Activated CD4-positive, alpha-beta T cell treated with anti-CD3 and anti-CD28 coated beads, Interleukin-2, Interleukin-6, amounts not matched to agents 100 ng/mL and 50 ng/mL, durations not matched to agents 16 hours and 8 hours (primary cell): ENCODE data around the gene FER.
"Not testable (repeated sequence)": the region's sequence is repeated elsewhere in the genome, so short reads cannot be mapped to it uniquely, and the experiment has no call there.

ENCODE experiments used
- DNase-seq: peaks from one replicate; pipeline ENCODE4 v3.0.0-alpha.2; 2020

Gene FER

DNA sequence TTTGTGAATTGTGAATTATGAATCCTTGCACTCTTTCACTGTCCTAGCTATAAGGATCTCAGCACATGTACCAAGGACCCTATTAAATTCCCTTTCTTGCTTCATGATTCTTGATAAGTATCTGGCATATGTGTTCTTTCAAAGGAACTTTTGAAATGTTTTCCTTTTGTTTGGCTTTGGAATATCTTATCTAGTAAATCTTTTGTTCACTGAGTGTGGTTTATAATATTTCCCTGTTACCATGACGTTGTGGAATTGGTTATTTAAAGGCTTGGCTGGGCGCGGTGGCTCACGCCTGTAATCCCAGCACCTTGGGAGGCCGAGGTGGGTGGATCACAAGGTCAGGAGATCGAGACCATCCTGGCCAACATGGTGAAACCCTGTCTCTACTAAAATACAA is 151.5 kb downstream of the FER start:
- not testable (repeated sequence) for DNase-seq

DNA sequence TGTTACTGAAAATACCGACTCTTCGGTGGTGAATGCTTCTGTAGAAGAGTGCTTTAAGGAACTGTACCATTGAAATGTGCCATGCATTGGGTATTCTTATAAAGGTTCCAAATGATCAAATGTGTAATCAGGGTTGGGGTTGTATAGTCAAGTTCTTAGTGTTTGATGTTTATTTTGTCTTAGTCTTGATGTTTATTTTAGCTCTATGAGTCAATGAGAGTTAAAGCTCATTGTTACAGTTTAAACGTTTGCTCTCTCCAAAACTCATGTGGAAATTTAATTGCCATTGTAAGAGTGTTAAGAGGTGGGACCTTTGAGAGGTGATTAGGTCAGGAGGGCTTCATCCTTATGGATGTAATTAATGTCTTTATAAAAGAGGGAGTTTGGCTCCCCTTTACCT is 153.0 kb downstream of the FER start:
- no peak for DNase-seq

DNA sequence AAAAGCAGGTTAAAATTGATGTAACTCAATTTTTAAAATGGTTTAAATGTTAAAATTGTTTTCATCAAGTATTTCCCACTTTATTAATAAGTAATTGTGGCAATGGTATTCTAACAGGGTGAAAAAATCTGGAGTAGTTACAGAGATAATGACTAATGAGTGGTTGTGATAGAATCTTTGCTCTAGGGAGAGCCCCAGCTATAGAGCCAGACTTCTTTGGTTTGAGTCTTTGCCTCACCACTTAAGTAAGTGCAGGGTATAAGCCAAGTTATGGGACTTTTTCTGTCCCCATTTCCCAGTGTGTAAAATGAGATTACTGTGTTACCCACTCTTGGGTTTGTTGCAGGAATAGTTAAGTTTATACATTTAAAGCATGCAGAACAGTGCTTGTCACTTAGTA is 158.1 kb downstream of the FER start:
- DNase-seq = no peak

DNA sequence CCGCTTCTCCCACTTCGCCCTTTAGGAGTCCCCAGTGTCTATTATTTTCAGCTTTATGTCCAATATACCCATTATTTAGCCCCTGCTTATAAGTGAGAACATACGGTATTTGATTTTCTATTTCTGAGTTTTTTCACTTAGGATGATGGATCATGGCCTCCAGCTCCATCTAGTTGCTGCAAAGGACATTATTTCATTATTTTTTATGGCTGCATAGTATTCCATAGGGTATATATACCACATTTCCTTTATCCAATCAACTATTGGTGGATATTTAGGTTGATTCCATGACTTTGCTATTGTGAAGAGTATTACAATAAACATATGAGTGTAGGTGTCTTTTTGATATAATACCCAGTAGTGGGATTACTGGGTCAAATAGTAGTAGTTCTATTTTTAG is 162.9 kb downstream of the FER start:
- DNase-seq = no peak

DNA sequence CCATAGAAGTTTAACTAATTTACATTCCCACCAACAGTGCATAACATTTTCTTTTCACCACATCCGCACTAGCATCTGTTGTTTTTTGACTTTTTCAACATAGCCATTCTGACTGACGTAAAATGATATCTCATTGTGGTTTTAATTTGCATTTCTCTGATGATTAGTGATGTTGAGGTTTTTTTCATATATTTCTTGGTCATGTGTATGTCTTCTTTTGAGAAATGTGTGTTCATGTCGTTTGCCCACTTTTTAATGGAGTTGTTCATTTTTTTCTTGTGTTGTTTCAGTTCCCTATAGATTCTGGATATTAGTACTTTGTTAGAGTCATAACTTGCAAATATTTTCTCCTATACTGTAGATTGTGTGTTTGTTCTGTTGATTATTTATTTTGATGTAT is 163.4 kb downstream of the FER start:
- no peak for DNase-seq

DNA sequence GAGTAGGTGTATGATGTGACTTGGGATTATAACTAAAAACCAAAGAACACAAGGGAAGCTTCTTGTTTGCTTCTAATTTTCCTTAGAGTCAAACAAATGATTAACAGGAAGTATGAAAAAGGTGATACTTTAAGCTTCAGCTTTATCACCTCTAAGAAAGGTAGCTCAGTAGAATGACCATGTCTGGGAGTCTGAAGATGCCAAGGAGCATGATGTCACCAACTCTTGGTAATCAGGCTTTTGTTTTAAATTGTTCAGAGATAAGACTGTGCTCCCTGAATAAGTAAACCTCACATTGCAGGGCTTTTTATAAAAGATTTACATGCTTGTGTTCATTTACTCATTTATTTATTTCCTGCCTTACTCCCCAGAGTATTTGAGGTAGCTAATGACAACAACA is 169.9 kb downstream of the FER start:
- no peak for DNase-seq

DNA sequence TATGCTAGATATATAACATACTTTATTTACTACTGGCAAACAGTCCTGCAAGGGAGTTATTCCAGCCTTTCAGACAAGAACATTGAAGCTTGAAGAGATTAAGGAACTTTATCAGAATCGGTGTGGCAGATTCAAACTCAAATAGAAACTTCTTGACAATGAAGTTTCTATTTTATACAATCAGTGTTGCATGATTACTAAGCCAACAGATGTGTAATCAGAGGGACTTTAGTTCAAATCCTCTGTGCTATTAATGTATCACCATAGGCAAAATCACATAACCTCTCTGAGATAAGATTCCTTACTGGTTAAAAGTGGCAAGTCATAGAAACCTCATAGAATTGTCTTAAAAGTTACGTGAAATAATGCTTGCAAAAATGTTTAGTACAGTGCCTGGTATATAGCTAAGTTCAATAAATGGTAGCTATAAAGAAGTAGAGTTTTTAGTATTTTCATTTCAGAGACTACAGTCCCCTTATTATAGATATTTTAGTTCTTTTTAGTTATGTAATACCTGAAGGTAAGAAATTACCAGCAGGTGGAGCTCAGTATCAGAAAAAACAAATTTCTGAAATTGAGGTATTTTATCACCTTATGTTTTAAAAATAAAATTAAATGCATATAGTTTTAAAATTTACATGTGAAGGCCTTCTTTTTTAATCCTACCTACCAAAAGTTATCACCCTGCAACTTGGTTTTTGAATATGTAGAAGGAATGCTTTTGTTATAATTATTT is 172.1 kb downstream of the FER start:
- peak; percentile 28 for DNase-seq

DNA sequence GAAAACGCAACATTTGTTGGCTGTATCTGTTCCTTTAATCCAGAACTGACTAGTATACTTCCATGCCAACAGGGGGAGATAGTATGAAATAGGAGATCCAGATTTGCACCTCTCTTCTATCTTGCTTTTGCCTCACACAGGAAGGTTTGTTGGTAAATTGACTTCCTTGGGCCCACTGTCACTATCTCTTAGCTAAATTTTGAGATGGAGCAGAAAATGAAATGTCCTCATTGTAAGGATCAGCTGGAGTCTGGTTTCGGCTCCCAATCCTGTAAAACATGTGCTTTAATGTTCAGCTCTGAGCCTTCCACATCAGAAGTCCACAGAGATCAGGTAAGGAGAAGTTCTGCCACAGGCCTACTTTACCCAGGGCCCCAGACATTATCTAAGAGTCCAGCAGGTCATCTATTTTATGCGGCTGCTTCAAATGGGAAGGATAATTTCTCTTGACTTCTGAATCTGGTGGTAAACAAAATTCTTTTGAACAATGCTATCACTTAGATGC is 176.8 kb downstream of the FER start:
- no peak for DNase-seq

DNA sequence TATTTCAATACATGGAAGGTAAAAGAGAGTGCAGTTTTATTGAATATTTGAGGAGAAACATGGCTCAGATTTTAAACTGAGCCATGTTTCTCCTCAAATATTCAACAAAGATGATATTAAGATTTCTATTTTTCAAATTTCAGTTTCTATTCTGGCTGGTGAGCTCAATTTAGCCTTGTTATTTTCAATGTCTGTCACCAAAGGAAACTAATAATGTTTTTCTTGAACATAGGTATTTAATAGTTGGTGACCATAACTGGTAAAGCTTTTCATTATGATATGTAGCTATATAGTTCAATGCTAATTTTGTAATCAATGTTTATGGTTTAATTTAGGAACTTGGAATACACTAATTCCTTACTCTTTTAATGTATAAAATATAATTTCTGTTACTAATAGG is 177.4 kb downstream of the FER start:
- DNase-seq = no peak

DNA sequence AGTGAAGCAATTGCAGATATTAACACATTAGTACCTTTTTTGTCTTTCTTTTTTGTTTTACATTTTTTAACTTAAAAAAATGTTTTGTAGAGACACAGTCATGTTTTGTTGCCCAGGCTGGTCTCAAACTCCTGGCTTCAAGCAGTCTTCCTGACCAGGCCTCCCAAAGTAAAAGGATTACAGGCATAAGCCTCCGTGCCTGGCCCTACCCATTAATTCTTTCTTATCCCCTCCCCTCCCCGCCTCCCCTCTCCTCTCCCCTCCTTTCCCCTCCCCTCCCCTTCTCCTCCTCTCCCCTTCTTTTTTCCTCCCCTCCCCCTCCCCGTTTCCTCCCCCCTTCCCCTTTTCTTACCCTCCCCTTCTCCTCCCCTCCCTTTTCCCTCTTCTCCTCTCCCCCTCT is 182.4 kb downstream of the FER start:
- no peak for DNase-seq

DNA sequence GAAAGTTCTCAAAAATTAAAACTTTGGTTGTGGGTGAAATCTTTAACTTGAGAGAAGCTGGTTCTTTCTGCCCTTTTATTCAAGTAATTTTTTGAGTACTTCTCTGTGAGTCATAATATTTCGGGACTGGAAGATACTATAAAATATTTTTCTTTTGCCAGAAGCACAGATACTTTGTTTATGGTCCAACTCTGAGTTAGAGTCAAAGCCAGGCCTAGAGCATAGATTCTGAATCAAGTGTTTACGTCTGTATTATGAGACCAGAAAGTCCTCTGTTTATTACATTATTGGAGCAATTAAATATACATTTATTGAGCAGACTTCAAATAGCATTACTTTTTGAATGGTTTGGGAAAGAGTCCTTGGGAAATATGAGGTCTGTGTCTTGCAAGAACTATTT is 187.9 kb downstream of the FER start:
- DNase-seq = no peak

DNA sequence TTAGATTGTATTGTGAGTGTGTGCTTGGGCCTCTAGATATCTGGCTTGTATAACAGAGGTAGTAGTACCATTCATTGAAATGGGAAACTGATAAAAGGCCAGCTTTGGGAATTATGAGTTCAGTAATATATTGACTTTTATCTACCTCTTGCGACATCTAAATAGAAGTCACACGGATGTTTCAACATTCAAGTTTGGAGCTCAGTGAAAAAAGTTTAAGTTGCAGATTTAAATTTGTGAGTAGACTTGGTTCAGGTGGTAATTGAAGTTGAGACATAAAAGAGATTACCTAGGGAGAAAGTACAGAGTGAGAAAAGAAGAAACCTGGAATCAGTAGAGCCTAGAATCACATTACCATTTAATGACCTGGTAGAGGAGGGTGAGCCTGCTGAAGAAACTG is 189.5 kb downstream of the FER start:
- DNase-seq = no peak

DNA sequence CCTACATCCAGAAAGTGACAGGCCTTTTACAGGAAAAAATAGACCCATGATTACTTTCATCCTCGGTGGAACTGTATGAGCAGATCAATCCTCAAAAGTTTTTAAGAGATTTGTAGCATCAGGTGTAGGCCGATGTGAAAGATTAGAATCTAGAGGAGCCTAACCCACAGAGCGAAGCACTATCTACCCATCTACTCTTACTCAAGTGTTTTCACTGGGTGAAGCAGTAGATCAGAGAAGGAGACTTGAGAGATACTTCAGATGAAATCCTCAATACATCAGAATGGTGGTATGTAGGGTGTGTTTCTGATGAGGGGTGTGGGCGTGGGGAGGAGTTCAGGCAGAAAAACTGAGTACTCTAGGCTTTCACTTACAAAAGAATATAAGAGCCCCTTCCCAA is 192.8 kb downstream of the FER start:
- no peak for DNase-seq

DNA sequence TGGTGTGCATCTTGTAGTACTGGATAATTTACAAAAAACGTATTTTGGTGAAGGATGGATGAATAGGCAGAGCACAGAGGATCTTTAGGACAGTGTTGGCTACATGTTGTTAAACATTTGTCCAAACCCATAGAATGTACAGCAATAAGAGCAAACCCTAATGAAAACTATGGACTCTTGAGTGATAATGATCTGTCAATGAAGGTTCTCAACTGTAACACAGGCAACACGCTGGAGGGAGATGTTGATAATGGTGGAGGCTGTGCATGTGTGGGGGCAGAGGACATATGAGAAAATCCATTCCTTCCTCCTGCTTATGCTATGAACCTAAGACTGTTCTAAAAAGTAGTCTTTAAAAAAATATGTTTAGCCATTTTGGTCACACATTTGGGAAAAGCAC is 194.0 kb downstream of the FER start:
- no peak for DNase-seq

DNA sequence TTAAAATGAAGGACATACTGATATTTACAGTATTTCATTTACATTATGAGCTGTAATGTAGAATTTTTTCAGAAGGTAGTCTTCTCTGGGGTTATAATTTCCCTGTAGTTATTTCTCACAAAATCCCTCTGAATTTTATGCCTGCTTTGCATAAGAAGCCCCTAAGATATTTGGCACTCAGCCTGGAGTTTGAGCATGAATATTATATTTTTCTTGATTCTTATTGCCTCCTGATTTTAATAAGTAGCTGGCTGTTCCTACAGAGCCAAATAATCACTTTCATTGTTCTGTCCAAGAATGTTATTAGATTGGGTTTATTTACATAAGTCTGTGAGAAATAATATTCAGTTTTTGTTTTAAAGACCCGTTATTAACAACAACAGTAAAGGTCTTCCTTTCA is 195.0 kb downstream of the FER start:
- DNase-seq = no peak

DNA sequence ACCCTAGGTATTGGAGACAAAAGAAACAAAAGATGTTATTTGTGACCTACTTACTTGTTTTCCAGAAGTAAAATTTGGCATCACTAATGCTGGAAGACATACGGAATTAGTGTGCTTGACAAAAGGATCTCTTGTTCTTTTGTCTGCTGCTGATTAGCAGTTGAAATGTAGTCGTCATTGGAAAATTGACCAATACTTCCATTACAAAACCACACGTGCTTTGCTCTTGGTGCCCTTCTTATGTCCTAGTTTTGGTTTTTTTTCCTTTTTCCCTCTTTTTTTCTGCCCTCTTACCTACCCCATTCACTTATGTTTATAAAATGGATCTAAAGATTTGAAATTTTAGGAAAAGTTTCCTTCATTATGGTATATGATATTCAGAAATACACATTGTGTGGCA is 197.4 kb downstream of the FER start:
- DNase-seq = no peak

DNA sequence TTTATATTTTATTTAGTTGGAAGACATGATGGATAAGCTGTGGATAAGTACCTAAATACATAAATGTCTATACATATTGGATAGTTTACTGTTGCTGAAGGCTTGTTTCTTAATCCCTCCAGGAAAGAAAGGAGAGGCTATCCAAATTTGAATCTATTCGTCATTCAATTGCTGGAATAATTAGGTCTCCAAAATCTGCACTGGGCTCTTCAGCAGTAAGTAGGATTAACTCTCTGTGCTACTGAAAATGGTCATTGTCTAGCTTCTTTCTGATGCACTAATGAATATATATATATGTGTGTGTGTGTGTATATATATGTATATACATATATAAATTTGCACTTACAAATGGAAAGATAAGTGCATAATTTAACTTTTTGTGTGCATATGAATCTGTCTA is 198.3 kb downstream of the FER start:
- no peak for DNase-seq

DNA sequence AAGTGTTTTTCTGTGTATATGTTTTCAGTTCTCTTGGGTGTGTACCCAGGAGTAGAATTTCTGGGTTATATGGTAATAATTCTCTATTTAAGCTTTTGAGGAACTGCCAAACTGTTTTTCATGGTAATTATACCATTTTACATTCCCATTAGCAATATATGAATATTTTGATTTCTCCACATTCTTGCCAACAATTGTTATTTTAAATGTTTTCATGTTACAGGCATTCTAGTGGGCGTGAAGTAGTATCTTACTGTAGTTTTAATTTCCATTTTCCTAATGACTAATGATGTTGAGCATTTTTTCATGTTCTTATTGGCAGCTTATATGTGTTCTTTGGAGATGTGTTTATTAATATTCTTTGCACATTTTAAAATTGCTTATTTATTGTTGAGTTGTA is 199.5 kb downstream of the FER start:
- DNase-seq = no peak

DNA sequence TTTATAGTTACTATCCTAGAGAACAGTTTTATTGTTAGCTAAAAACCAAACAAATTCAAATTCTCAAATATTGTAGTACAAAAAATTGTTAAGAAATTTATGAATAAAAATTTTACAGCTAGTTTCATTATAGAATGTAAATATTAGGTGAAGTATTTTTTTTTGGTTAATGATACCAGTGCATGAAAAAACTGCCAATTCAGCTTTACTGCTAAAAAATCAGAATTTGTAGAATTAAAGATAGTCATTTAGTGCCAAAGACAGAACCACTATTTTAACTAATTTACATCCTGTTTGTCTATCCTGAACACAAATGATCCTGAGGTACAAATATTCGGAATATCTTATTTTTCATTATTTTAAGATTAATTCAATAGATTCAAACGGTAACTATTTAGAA is 202.6 kb downstream of the FER start:
- no peak for DNase-seq

DNA sequence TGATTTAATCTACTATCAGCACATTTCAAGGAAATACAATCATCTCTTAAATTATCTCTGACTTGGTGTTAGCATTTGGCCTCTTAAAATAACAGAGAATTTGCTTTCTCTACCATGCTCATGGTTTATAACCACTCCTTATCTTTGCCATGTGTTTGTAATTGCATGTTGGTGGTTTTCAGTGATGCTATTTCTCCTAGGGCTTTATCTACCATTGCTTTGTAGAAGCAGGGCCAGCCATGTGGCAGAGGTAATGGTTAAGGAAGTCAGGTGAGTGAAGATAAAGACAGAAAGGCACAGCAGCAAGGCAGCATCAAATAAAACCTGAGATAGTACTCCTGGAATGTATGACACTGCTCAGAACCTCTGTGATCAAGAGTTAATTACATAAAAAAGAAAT is 206.2 kb downstream of the FER start:
- DNase-seq = no peak

DNA sequence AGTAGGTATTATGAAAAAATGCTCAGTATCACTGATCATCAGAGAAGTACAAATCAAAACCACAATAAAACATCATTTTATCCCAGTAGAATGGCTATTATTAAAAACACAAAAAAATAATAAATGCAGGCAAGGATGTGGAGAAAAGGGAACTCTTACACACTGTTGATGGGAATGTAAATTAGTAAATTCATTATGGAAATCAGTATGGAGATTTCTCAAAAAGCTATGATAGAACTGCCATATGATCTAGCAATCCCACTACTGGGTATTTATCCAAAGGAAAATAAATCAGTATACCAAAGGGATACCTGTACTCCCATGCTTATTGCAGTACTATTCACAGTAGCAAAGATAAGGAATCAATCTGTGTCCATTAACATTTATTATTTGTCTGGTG is 209.6 kb downstream of the FER start:
- DNase-seq = no peak

DNA sequence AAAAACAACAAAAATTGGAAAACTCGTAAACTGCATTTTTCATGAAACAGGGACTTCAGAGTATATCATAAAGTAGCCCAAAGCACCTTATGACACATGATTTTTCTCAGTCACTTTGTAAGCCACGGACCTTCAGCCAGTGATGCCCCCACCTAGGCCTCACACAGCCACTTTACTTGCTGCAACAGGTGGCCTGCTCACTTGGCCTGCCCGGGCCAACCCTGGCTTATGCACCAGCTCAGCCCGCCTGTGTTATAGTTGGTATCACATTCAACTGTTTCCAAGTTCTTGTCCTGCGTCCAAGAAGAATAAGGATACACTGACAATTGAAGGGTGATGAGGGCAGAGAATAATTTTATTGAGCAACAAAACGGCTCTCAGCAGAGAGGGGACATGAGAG is 219.2 kb downstream of the FER start:
- no peak for DNase-seq

DNA sequence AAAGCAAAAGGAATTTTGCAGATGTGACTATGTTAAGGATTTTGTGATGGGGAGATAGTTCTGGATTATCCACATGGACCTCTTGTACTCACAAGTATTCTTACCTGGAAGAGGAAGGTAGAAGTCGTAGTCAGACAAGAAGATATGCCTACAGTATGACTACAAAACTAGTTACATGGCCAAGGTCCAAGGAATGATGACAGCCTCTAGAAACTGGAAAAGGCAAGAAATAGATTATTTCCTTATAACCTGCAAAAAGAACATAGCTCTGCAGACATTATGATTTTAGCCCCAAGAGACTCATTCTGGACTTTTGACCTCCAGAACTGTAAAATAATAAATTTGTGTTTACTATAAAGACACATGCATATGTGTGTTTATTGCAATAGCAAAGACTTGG is 226.9 kb downstream of the FER start:
- no peak for DNase-seq

DNA sequence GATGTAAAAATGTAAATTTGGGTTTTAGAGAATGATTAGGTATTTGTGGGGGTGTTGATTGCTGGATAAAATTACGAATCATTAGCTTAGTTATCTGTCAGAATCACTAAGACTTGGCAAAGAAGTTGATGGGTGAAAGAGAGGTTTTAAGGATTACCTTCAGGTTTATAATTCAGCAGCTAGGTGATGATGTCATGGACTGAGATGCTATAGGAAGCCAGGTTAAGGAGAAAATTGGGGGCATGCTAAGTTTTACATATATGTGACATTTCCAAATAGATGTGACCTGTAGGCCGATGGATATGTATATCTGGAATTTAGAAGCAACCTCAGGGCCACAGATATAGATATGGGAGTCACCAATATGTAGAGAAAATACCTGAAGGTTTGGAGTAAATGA is 228.0 kb downstream of the FER start:
- DNase-seq = no peak

DNA sequence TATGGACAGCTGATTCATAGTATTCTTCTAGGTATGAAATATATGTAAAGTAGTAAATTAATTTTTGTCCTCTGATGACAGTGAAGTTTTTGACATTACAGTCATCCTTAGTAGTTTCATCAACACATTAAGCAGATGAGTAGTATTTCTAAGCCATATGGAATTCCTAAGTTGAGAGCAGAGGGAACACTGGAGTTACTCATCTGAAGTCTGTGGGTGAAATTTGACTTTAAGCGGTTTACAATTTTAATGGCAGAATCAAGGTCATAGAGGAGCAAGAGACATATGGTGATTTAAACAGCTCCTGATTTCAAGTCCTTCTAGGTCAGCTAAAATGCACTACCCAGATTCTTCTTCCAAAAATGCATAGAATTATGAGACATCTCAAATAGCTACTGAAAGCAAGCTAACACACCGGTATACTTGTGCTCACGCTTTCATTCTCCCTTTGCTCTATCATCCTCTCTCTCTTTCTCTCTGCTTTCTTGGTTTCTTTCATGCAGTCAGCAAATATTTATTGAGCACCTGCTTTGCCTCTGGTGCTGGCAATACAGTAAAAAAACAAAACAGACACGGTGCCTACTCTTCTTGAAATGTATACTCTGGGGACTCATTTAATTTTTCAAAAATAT is 235.9 kb downstream of the FER start:
- no peak for DNase-seq
